ENCODE results near the gene KRT25. TPM values are rescaled to one million over a fixed set of nuclear protein-coding genes. Genes with fewer than 3 reads are reported as not detected.

KRT25 gene
- total and polyA plus RNA-seq, 9 donors, result not detected

GRCh38 chr17:40799859-40800258, 44.7 kb upstream of the KRT25 start, which contains the start of gene KRT28:
Gene KRT28, minus strand, starts transcription at chr17:40799959. Its CDS starts 66 bp downstream, at chr17:40799893.
- no peak within 1 kb of the TSS for H3K4me3 ChIP-seq
- no peak for DNase-seq
- intact Hi-C loops (cut with DNase I), result loop anchor here (5.0 to 10.0 kb wide), 3 partner anchors 175 to 867 kb away; no protein-coding TSS in a partner anchor
- no peaks in the 10 kb centered on the region for H3K36me3 ChIP-seq
- WGBS, 3 donors, result 71 to 78% (median 72%) methylated on average over 3 of the region's 3 CpGs
- no peak within 1 kb of the TSS for H3K27ac ChIP-seq
- no peaks in the 10 kb centered on the region for H3K4me1 ChIP-seq (ENCODE audit: insufficient read depth)
- H3K9me3 ChIP-seq, result no peaks in the 10 kb centered on the region
- no peaks in the 10 kb centered on the region for H3K27me3 ChIP-seq
- no peak for TF ChIP-seq EP300 (IDR thresholded peaks at IDR 0.05)
- no peak for TF ChIP-seq POLR2A (IDR thresholded peaks at IDR 0.05)
- TF ChIP-seq CTCF (IDR thresholded peaks at IDR 0.05), result no peak

DNA sequence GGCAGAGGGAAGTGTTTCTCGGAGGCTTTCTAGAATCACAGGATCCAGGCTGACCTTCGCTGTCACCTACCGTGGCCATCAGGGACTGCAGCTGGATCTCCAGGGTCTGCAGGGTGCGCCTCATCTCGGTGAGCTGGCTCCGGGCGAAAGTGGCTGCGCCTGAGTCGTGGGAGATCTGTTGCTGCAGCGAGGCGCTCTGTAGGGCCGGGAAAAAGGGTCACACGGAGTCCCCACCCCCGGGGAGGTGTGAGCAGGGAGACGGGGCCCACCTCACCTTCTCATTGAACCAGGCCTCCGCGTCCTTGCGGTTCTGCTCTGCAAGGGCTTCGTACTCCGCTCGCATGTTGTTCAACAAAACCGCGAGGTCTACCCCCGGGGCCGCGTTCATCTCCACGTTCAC, 41.7 kb upstream of the KRT25 start:
- no peak for TF ChIP-seq POLR2A (IDR thresholded peaks at IDR 0.05)
- Histone ChIP-seq H3K4me1 (ENCODE audit: insufficient read depth) (no peaks in the 10 kb centered on the region), H3K9me3 (no peaks in the 10 kb centered on the region), H3K27ac (no peak overlapping the region), H3K36me3 (no peaks in the 10 kb centered on the region), H3K4me3 (no peak overlapping the region), H3K27me3 (no peaks in the 10 kb centered on the region)
- WGBS, 3 donors, result 75 to 85% (median 81%) methylated on average over 27 of the region's 27 CpGs
- intact Hi-C loops (cut with DNase I), result loop anchor here in 1 of 4 donors (10.0 kb wide), 1 partner anchor 172 kb away; no protein-coding TSS in a partner anchor
- no peak for DNase-seq

GRCh38 chr17:40795019-40795667, 40.0 kb upstream of the KRT25 start:
- no peak for DNase-seq
- TF ChIP-seq EP300 (IDR thresholded peaks at IDR 0.05) (no peak), POLR2A (IDR thresholded peaks at IDR 0.05) (no peak), CTCF (IDR thresholded peaks at IDR 0.05) (no peak)
- H3K4me3 ChIP-seq, result no peak overlapping the region
- H3K36me3 ChIP-seq, result no peaks in the 10 kb centered on the region
- H3K4me1 ChIP-seq (ENCODE audit: insufficient read depth), result peaks cover 1% of the 10 kb centered on the region
- H3K27me3 ChIP-seq, result no peaks in the 10 kb centered on the region
- WGBS, 3 donors, result 79 to 84% (median 81%) methylated on average over 10 of the region's 10 CpGs
- H3K9me3 ChIP-seq, result no peaks in the 10 kb centered on the region
- intact Hi-C loops (cut with DNase I), result loop anchor here in 1 of 4 donors (10.0 kb wide), 1 partner anchor 170 kb away; no protein-coding TSS in a partner anchor
- H3K27ac ChIP-seq, result no peak overlapping the region

GRCh38 chr17:40794466-40794865, 39.3 kb upstream of the KRT25 start:
- TF ChIP-seq CTCF (IDR thresholded peaks at IDR 0.05), result no peak
- H3K27ac ChIP-seq, result no peak overlapping the region
- DNase-seq, result no peak
- H3K4me1 ChIP-seq (ENCODE audit: insufficient read depth), result peaks cover 1% of the 10 kb centered on the region
- H3K27me3 ChIP-seq, result no peaks in the 10 kb centered on the region
- no peaks in the 10 kb centered on the region for H3K36me3 ChIP-seq
- intact Hi-C loops (cut with DNase I), result loop anchor here in 2 of 4 donors (5.0 to 10.0 kb wide), 2 partner anchors 170 to 177 kb away; no protein-coding TSS in a partner anchor
- 87 to 91% (median 87%) methylated on average over 2 of the region's 2 CpGs for WGBS, 3 donors
- H3K9me3 ChIP-seq, result no peaks in the 10 kb centered on the region
- no peak overlapping the region for H3K4me3 ChIP-seq

DNA sequence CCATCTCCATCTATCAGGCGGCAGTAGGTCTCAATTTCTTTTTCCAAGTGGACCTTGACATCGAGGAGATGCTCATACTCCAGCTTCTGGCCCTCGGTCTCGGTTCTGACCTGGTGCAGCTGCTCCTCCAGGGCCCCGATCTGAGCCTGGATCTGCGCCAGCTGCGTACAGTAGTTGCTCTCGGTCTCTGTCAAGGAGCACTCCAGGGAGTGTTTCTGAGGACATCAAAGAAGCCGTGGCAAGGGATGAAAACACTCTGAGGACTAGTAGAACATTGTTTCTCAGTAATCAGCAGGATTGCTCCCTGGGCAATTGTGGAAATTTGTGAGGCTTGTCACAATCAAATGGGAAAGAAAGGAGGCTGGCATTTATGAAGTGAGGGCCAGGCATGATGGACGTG, 38.7 kb upstream of the KRT25 start:
- H3K4me3 ChIP-seq, result no peak overlapping the region
- intact Hi-C loops (cut with DNase I), result loop anchor here in 2 of 4 donors (5.0 to 10.0 kb wide), 2 partner anchors 169 to 177 kb away; no protein-coding TSS in a partner anchor
- DNase-seq, result no peak
- no peaks in the 10 kb centered on the region for H3K9me3 ChIP-seq
- H3K4me1 ChIP-seq (ENCODE audit: insufficient read depth), result peaks cover 1% of the 10 kb centered on the region
- H3K36me3 ChIP-seq, result no peaks in the 10 kb centered on the region
- no peak overlapping the region for H3K27ac ChIP-seq
- no peaks in the 10 kb centered on the region for H3K27me3 ChIP-seq
- no peak for TF ChIP-seq CTCF (IDR thresholded peaks at IDR 0.05)
- no peak for TF ChIP-seq EP300 (IDR thresholded peaks at IDR 0.05)
- TF ChIP-seq POLR2A (IDR thresholded peaks at IDR 0.05), result no peak
- WGBS, 3 donors, result 27 to 39% (median 28%) methylated on average over 10 of the region's 10 CpGs
